ENCODE data around the gene VARS2.
"Not testable (repeated sequence)": the region's sequence is repeated elsewhere in the genome, so short reads cannot be mapped to it uniquely, and the experiment has no call there.

VARS2 gene

GRCh38 chr6:30900863-30901417 lies 13.1 kb upstream of the VARS2 start:
- no peak for ATAC-seq
- TF ChIP-seq ESRRG (CRISPR knock-in tag; IDR thresholded peaks at IDR 0.05) (no peak), BACH2 (CRISPR knock-in tag; IDR thresholded peaks at IDR 0.05; ENCODE audit: borderline replicate concordance) (no peak), PPARA (CRISPR knock-in tag; IDR thresholded peaks at IDR 0.05; ENCODE audit: borderline replicate concordance) (no peak)

GRCh38 chr6:30901436-30901835 lies 12.6 kb upstream of the VARS2 start:
- ATAC-seq = no peak; the same call in 2 of the 3 replicates
- no peak for TF ChIP-seq RARB (CRISPR knock-in tag; IDR thresholded peaks at IDR 0.05)
- TF ChIP-seq ARNTL (CRISPR knock-in tag; IDR thresholded peaks at IDR 0.05; ENCODE audit: borderline replicate concordance, low read depth) = no peak
- TF ChIP-seq GLIS3 (CRISPR knock-in tag; IDR thresholded peaks at IDR 0.05) = no peak
- no peak for TF ChIP-seq ZNF70 (CRISPR knock-in tag; IDR thresholded peaks at IDR 0.05)
- no peak for TF ChIP-seq OSR1 (CRISPR knock-in tag; IDR thresholded peaks at IDR 0.05)
- no peak for TF ChIP-seq ZFP30 (CRISPR knock-in tag; IDR thresholded peaks at IDR 0.05)
- TF ChIP-seq CSRNP3 (CRISPR knock-in tag; IDR thresholded peaks at IDR 0.05) = no peak
- TF ChIP-seq ZNF8 (CRISPR knock-in tag; IDR thresholded peaks at IDR 0.05) = no peak
- no peak for TF ChIP-seq CSDC2 (CRISPR knock-in tag; IDR thresholded peaks at IDR 0.05)
- TF ChIP-seq ZFP3 (CRISPR knock-in tag; IDR thresholded peaks at IDR 0.05) = no peak
- TF ChIP-seq PPARA (CRISPR knock-in tag; IDR thresholded peaks at IDR 0.05; ENCODE audit: borderline replicate concordance) = no peak
- no peak for TF ChIP-seq ESRRG (CRISPR knock-in tag; IDR thresholded peaks at IDR 0.05)
- no peak for TF ChIP-seq ISL1 (CRISPR knock-in tag; IDR thresholded peaks at IDR 0.05)
- no peak for TF ChIP-seq TSHZ2 (CRISPR knock-in tag; IDR thresholded peaks at IDR 0.05)
- no peak for TF ChIP-seq PATZ1 (CRISPR knock-in tag; IDR thresholded peaks at IDR 0.05; ENCODE audit: borderline replicate concordance)
- TF ChIP-seq ZC3H10 (CRISPR knock-in tag; IDR thresholded peaks at IDR 0.05) = no peak
- no peak for TF ChIP-seq CREB5 (CRISPR knock-in tag; IDR thresholded peaks at IDR 0.05; ENCODE audit: low read depth)

DNA sequence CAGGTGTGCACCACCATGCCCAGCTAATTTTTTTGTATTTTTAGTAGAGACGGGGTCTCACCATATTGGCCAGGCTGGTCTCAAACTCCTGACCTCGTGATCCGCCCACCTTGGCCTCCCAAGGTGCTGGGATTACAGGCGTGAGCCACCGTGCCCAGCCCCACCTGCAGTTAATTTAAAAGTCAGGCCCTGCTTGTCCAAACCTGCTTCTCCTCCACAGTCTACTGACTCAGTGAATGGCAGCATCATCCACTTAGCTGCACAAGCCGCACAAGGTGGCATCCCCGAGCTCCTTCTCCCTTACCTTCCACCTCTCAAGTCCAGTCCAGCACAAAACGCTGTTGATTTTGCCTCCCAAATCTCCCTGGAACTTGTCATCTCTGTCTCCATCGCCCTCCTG lies 11.8 kb upstream of the VARS2 start:
- not testable (repeated sequence) for ATAC-seq

GRCh38 chr6:30902709-30903108 lies 11.3 kb upstream of the VARS2 start:
- TF ChIP-seq TSHZ2 (CRISPR knock-in tag; IDR thresholded peaks at IDR 0.05) (no peak), ARNTL (CRISPR knock-in tag; IDR thresholded peaks at IDR 0.05; ENCODE audit: borderline replicate concordance, low read depth) (no peak)
- ATAC-seq = no peak

All from SK-N-SH treated with all-trans-retinoic acid at 6 μM for 48 hours (cell line).